CD1c-positive myeloid dendritic cell (primary cell): ENCODE data around the gene LCN12.
A peak's percentile ranks its signal among the peaks of the same experiment; 100 is the strongest.

Source experiments
- DNase-seq: peaks from one replicate; pipeline ENCODE4 v3.0.0-alpha.2; 2016; ENCODE audit errors: extremely low spot score

Gene LCN12

DNA sequence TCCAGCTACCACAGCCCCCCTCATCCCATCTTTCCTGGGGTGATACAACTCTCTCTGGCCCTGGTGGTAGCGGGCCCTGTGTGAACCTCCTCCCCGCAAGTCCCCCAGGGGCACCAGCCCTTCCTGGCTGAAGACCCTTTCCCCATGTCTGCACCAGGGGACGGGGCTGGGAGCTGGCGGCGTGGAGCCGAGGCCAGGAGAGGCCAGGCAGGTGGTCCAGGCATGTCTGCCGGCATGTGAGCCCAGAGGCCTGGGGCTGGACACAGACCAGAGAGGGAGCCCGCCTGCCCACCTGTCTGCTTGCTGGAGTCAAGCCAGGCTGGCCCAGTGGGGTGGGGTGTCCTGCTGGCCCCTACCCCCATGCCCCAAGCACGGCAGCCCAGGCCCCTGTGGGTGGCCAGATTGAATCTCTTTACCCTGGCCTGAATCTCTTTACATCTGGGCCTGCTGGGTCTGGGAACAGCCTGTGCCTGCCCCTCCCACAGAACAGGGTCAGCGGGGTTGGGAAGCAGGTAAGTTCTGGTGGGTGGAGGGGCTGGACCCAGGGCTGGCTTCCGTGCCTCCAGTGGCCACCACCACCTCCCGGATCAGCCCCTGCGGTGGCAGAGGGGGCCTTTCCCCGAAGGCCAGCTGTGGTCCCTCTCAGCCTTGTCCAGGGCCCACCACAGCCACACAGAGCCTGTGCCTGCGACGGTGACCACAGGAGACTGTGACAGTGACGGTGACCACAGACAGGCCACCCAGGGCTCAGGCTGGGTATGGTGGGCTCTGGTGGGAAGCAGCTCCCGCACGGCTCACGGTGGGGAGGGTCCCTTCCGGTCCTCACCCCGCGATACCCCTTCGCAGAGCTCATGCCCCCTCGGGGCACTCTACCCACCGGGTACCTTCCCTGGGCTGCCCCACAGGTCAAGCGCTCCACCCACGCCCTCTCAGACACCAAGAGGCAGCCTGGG, 7.1 kb downstream of the LCN12 start:
- DNase-seq: no peak

DNA sequence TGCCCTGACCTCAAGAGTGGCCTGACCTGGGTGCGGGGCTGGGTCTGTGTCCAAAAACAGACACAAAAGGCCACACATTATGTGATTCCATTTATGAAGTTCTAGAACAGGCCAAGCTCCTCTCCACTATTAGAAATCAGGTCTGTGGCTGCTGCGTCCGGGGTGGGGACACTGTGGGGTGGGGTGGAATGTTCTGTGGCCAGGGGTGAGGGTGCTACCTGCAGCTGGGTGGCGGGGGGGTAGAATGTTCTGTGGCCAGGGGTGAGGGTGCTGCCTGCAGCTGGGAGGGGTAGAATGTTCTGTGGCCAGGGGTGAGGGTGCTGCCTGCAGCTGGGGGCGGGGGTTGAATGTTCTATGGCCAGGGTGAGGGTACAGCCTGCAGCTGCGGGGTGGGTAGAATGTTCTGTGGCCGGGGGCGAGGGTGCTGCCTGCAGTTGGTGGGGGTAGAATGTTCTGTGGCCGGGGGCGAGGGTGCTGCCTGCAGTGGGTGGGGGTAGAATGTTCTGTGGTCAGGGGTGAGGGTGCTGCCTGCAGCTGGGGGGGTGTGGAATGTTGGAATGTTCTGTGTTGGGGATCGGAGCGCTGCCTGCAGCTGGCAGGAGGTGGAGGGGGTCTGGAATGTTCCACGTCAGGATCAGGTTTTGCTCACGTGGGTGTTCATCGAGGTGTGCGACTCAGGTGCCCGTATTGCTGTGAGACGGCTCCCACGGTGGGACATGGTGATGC, 8.3 kb downstream of the LCN12 start:
- DNase-seq: no peak

DNA sequence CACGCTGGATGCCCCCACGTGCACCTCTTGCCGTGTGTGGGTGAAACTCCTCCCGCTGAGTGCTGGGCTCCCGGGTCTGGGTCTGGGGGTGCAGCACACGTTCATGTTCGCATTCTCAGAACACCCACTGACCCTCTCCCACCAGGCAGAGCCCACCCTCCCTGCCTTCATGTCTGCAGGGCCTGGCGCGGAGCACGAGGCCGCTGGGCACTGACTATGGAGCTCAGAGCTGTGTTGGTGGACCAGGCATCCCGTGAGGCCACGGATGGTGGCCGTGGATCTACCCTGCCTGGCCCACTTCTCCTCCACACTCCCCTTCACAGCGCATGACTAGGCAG, 8.8 kb downstream of the LCN12 start:
- DNase-seq: no peak

DNA sequence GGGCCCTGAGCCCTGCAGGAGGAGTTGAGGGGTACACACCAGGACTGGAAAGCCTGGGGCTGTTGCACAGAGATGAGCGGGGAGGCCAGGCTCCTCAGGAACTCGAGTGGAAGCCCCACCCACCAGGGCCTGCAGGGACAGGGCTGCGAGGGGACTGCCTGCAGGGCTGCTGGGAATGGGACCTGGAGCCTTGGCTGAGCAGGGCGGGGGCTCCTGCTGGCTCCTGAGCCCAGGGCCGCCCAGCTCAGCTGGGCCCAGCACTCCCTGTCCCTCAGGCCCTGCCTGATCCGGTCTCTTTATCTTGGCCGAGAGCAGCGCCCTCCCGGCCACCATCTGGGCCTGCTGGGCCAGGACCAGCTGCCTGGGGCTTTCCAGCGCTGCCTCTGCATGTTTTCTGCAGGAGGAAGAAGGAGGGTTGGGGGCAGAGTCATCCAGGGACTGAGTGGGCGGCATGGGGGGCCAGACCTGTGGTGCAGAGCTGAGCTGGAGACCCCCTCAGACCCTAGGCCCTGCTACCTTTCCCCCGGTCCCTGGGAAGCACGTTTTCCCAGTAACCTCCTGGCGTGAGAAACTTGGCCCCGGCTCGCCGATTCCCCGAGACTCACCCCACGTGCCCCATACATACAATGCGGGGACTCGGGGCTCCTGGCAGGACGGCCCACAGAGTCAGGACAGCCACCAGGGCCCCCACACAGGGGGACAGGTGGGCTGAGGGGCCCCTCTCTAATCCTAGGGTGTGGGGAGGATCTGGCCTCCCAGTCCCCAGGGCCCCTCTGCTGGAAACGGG, 9.4 kb downstream of the LCN12 start:
- no peak for DNase-seq

DNA sequence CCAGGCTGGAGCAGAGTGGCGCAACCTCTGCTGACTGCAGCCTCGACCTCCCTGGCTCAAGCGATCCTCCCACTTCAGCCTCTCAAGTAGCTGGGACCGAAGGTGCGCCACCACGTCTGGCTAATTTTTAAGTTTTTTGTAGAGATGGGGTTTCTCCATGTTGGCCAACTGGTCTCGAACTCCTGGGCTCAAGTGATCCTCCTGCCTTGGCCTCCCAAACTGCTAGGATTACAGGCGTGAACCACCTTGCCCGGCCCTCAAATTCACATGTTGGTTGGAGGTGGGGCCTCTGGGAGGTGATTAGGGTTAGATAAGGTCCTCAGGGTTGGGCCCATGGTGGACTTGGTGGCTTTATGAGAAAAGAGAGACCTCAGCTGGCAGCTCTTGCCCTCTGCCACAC, 10.1 kb downstream of the LCN12 start:
- DNase-seq: no peak

DNA sequence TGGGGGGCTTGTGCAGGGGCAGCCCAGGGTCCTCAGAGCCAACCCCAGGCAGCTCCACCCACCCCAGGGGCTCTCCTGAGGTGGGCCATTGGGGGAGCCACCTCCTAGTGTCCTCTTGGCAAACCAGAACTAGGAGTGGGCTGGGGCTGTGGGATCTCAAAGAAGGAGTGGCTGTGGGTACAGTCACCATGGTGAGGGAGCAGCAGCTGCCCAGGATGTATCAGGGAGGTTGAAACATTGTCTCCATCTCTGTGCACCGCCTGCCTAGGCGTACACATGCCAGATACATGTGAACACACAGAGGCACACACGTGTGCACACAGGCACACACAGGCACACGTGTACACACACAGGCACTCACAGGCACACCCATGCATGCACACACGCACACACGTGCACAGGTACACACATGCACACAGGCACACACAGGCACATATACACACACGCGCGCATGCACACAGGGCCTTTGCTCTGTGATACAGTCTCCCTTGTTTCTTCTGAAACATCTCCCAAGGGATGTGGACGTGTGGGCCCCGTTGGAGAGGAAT, 10.7 kb downstream of the LCN12 start:
- DNase-seq: no peak

DNA sequence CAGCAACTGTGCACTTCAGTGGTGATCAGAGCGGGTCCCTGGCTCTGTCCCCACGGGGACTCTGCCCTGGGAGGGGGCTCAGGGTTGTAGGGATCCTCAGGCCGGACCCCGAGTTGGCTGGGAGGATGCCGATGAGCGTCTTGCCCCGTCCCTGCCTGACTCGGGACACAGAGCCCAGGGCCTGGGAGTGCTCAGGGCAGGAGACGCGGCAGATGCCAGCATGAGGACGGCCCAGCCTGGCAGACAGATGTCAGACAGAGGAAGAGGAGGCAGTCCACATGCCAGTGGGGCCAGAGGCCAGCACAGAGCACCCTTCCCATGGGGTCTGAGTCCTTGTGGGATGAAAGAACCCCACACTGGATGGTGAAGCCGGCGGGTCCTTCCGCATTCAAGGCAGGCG, 11.3 kb downstream of the LCN12 start:
- no peak for DNase-seq

DNA sequence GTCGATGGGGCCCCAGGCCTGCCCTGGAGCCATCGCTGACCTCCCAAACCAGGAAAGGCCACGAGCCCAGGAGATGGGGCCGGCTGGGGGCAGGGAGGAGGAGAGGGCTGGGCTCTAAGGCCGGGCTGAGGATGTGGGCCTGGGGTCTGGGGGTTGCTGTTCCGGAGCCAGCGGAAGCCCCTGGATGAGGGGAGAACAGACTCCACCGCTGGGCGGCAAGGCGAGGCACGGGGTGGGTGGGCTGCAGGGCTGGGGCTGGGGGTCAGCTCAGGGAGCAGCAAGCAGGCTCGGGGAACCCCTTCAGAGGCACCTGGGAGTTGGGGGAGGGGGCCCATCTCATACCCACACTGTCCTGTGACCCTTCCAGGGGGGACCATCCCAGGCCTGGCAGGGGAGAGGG, 11.7 kb downstream of the LCN12 start:
- no peak for DNase-seq

DNA sequence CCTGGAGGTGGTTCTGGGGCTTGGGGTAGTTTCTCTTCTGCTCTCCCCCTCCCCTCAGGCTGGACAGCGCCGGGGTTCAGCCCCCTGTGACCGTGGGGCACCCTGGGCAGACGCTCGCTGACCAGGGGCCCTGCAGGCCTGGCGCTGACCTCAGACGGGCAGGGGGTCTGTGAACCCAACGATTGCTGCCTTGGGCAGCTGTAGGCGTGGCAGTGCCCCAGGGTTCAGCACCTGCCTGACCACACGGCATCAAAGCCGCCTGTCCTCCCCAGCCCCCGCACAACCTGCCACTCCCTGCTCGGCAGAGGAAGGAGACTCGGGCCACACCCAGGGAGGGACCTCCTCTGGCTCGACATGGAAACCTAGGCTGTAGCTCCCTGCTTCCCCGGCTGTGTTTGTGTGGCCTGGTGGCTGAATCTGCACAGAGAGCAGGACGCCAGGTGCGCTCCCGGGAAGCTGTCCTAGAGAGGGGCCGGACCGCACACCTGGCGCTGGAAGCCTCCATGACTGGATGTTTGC, 12.2 kb downstream of the LCN12 start:
- DNase-seq: no peak

DNA sequence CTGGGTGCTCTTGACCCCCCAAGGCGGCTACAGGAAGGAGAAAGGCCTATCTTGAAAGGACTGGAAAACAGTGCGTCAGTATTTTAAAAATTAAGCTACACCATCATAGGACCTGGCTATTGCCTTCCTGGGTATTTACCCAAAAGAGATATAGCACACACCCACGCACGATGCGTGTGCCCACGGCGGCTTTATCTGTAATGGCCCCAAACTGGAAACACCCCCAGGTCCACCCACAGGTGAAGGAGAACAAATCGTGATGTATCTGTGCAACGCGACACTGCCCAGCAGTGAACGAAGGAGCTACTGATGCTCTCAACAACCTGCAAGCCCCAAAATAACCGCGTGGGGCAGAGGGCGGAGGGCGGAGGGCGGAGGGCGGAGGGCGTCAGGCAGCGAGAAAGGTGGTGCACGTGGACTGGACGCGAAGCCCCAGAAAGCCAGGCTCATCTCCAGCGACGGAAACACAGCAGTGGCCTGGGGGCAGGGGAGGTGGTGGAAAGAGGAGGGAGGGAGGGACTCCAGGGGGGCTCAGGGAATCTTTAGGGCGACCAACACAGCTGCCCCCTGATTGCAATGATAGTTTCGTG, 12.9 kb downstream of the LCN12 start:
- no peak for DNase-seq

DNA sequence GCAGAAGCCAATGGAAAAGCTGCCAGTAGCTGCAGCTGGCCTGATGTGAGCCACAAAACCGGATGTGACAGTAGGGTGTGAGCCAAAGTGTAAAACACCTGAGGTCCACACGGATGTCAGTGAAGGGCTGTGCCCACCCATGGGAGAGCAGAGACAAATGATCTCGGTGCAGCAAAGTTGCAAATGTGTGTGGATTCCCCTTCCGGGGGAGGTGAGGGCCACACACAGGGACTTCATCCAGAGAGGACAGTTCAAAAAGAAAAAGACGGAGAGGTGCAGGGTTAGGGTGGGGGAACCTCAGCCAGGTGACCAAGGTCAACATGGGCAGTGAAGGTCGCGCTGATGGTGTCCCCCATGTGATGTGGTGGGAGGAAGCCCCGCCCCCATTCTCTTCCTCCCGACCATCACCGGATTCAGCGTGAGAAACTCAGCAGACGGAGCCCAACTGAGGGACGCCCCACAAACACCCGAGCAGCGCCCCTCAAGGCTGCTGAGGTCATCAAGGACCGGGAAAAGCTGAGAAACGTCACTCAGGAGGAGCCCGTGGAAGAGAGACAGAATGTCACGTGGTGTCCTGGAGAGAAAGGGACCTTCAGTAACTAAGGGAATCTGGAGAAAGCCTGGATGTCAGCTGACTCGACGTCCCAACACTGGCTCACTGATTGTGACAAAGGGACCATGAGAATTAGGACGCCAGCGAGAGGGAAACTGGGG, 13.9 kb downstream of the LCN12 start:
- peak; percentile 45 for DNase-seq

DNA sequence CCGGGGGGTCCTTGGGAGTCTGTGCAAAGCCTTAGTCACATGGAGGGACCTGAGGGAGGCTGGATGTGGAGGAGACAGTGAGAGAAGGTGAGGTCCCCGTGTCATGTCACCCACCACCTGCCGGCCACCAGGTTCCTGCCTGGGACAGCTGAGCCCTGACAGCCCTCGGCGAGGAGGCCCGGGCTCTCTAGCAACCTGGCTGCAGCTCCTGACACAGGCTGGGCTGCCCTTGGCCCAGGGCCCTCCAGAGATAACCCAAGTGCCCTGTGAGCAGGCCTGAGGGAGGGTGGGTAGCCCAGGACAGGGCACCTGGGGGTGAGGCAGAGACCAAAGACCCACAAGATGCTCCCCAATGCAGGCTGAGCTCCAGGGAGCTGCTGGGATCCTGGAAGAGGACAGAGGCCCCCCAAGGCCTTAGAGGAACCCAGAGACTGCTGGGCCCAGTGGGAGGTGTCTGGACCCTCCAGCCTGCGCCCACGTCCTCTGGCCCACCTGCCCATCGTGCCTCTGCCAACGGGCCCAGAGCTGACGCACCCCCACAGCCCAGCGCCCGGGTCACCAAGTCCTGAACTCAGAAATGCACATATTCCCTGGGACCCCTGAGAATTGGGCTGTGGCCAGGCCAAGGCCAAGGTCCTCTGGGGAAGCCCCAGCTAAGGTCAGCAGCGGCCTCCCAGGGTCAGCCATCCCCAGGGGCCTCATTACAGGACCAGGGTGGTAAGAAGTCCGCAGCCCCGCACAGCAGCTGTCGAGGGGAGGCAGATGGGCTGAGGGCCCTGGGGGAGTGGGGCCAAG, 16.5 kb downstream of the LCN12 start:
- no peak for DNase-seq

DNA sequence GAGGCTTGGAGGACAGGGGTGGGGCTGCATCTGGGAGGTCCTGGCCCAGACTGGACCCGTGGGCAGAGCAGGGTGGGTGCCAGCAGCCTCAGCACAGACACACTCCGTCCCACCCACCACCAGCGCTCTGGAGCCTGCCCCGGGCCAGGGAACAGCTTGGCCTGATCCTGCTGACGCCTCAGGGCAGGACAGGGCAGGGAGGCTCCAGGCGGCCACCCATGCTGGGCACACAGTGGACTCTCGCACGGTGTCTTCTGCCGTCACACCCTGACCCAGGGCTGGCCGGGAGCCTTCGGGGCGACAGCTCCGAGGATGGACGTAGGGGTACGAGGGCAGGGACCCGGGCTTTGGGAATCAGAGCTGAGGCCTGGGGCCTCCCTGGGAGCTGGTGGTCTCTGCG, 17.1 kb downstream of the LCN12 start:
- DNase-seq: no peak

DNA sequence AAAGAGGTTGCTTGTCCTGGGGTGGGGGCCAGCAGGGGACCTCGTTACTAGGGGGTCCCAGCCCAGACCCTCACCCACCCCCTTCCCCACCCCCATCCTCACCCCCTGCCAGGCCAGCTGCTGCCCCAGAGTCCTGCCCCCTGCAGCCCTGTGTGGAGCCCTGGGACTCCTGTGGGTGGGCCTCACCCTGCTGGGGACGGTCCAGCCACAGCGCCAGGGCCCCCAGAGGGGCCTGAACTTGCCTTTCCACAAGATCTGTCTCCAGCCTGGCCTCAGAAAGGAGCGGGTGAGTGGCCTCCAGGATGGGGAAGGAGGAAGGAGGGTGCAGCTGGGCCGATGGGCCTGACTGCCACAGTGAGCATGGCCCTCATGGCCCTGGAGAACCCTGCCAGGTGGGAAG, 17.7 kb downstream of the LCN12 start:
- no peak for DNase-seq

DNA sequence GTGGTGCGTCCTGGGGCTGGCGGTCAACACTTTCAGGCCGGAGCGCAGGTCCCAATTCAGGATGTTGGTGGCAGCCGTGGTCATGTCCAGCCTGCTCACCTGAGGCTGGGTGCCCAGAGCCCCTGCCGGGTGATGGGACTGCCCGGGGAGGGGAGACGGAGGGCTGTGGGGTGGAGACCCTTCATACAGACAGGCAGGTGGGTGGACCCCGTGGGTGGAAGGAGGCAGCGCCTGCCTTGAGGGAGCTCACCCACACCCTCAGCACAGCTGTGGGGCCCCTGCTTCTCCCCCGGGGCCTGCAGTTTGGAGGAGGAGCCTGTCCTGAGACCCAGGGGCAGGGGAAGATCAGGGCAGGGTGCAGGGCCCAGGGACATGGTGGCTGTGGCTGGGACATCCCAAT, 18.3 kb downstream of the LCN12 start:
- DNase-seq: no peak

DNA sequence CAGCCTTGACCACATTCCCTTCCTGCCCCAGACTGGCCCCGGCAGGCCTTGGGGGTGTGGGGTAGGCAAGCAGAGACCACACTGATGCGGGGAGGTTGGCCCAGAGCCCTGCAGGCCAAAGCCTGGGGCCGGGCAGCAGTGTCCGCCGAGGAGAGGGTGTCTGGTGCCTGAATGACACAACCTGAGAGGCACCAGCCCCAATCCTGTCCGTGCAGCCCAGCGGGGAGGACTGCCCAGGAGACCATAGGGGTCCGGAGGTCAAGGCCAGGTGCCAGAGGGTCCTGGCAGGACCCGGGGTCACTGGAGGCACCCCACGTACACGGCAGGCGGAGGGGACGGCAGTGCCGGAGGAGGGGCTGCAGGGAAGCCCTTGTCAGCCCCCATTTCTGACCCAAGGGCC, 19.7 kb downstream of the LCN12 start:
- no peak for DNase-seq

DNA sequence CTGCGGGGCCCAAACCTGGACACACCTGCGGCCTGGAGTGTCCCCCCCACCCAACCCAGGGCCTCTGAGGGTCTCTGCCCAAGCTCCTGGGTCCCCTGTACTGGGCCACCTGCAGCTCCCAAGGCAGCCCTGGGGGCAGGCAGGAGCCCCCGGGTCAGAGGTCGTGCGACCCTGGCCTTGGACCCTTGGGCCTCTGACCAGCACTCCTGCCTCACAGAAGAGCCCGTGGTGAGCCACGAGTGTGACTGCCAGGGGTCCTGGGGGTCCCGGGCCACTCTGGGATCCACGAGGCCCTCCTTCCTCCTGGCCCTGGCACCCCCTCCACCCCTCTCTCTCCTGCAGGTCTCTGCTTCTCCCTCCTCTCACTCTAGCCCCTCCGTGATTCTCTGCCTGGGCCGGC, 20.3 kb downstream of the LCN12 start:
- no peak for DNase-seq

DNA sequence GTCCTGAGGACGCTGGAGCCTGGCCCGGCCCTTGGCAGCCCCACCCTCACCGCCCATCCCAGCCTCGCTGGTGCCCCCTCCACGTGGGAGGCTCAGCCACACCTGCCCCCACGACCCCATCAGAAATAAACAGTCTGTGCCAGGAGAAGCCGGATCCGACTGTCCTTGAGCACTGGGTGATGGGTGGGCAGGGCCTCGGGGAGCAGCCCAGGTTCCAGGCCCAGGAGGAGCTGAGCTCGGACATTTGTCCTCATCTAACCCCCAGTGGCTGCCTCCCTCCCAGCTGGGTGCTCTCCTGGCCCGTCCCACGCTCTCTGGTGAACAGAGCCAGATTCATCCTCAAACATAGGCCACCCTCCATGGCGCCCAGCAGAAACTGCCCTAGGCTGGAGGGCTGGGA, 20.7 kb downstream of the LCN12 start:
- DNase-seq: no peak

DNA sequence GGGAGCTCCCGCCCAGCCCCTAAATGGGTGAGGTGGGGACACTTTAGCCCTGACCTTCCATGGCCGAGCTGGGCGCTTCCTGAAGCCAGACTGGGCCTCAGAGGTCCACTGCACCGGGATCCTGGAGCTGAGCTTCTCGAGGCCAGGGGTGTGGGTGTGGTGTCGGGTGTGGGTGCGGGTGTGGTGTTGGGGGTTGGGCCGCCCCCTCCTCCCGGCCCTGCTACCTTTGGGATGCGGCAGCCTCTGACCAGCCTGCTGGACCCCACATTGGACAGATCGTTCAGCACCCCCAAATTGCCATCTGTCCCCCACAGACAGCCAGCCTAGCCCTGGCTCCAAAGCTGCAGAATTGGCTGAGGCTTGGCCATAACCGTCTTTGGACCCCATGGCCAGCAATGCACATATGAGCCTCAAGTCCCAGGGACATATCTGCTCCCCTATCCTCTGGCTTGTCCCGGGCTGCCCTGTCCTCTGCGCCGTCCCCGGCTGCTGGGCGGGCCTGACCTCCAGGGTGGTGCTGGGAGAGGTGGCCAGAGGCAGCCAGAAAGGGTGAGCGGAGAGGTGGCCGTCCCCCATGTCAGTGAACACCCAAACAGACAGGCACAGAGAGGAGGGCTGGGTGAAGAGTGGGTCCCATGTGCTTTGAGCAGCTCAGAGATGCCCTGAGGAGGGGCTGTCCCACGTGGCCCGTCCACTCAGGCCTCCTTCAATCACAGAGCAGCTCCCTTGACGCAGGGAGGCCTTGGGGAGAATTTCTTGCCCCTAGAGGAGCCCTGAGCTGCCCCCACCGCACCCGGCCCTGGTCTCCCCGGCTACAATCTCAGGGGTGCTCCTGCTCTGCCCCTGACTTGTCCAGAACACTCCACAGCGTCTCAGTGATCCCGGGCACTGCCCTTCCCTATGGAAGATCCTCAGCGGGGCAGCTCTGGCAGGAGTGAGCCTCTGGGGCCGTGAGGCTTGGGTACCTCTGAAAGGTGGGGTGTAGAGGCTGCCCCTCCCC, 21.8 kb downstream of the LCN12 start:
- no peak for DNase-seq
